HG02763 (cell line): ENCODE results near the gene CIAPIN1.

ENCODE experiments used
- ATAC-seq: cut with Tn5 transposase; IDR thresholded peaks from one replicate; pipeline ENCODE4 v1.9.1; 2021; ENCODE audit warnings: mild to moderate bottlenecking, moderate library complexity; ENCODE audit not compliant: unreplicated experiment

CIAPIN1 gene

DNA sequence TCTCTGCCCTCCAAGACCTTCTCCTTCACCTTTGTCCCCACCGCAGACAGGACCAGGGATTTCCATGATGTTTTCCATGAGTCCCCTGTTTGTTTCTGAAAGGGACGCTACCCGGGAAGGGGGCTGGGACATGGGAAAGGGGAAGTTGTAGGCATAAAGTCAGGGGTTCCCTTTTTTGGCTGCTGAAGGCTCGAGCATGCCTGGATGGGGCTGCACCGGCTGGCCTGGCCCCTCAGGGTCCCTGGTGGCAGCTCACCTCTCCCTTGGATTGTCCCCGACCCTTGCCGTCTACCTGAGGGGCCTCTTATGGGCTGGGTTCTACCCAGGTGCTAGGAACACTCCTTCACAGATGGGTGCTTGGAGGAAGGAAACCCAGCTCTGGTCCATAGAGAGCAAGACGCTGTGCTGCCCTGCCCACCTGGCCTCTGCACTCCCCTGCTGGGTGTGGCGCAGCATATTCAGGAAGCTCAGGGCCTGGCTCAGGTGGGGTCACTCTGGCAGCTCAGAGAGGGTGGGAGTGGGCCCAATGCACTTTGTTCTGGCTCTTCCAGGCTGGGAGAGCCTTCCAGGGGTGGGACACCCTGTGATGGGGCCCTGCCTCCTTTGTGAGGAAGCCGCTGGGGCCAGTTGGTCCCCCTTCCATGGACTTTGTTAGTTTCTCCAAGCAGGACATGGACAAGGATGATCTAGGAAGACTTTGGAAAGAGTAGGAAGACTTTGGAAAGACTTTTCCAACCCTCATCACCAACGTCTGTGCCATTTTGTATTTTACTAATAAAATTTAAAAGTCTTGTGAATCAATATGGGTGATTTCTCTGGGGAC lies 62.7 kb downstream of the CIAPIN1 start:
- no peak for ATAC-seq

DNA sequence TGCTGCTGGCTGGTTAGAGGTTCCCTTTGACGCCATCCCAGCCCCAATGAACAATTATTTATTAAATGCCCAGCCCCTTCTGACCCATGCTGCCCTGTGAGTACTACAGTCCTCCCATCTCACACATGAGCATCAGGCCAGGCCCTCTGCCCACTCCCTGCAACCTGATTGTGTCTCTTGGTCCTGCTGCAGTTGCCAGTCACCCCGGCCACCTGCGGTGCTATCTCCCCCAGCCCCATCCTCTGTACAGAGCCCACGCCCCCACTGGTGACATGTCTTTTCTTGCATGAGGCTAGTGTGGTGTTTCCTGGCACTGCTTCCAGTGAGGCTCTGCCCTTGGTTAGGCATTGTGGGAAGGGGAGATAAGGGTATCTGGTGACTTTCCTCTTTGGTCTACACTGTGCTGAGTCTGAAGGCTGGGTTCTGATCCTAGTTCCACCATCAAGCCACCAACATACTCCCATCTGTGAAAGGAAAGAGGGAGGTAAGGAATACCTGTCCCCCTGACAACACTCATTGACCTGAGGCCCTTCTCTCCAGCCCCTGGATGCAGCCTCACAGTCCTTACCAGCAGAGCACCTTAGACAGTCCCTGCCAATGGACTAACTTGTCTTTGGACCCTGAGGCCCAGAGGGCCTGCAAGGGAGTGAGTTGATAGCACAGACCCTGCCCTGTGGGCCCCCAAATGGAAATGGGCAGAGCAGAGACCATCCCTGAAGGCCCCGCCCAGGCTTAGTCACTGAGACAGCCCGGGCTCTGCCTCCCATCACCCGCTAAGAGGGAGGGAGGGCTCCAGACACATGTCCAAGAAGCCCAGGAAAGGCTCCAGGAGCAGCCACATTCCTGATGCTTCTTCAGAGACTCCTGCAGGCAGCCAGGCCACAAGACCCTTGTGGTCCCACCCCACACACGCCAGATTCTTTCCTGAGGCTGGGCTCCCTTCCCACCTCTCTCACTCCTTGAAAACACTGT lies 63.6 kb downstream of the CIAPIN1 start:
- no peak for ATAC-seq

DNA sequence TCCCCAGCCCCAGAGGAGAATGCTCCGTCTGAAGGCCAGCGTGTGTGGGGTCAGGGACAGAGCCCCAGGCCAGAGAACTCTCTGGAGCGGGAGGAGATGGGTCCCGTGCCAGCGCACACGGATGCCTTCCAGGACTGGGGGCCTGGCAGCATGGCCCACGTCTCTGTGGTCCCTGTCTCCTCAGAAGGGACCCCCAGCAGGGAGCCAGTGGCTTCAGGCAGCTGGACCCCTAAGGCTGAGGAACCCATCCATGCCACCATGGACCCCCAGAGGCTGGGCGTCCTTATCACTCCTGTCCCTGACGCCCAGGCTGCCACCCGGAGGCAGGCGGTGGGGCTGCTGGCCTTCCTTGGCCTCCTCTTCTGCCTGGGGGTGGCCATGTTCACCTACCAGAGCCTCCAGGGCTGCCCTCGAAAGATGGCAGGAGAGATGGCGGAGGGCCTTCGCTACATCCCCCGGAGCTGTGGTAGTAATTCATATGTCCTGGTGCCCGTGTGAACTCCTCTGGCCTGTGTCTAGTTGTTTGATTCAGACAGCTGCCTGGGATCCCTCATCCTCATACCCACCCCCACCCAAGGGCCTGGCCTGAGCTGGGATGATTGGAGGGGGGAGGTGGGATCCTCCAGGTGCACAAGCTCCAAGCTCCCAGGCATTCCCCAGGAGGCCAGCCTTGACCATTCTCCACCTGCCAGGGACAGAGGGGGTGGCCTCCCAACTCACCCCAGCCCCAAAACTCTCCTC lies 64.5 kb downstream of the CIAPIN1 start:
- ATAC-seq, result no peak

DNA sequence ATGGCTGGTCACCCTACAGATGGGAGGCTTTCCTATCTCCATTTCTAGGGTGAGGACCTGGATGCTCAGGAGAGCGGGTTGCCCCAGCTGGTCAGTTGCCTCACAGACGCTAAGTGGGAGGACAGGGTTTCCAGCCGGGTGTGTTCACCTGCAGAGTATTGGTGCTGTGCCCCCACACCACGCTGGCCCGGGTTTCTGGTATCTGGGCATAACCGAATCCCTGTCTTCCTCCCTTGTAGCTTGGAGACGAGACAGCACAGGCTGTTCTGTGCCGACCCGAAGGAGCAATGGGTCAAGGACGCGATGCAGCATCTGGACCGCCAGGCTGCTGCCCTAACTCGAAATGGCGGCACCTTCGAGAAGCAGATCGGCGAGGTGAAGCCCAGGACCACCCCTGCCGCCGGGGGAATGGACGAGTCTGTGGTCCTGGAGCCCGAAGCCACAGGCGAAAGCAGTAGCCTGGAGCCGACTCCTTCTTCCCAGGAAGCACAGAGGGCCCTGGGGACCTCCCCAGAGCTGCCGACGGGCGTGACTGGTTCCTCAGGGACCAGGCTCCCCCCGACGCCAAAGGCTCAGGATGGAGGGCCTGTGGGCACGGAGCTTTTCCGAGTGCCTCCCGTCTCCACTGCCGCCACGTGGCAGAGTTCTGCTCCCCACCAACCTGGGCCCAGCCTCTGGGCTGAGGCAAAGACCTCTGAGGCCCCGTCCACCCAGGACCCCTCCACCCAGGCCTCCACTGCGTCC lies 65.2 kb downstream of the CIAPIN1 start:
- no peak for ATAC-seq

DNA sequence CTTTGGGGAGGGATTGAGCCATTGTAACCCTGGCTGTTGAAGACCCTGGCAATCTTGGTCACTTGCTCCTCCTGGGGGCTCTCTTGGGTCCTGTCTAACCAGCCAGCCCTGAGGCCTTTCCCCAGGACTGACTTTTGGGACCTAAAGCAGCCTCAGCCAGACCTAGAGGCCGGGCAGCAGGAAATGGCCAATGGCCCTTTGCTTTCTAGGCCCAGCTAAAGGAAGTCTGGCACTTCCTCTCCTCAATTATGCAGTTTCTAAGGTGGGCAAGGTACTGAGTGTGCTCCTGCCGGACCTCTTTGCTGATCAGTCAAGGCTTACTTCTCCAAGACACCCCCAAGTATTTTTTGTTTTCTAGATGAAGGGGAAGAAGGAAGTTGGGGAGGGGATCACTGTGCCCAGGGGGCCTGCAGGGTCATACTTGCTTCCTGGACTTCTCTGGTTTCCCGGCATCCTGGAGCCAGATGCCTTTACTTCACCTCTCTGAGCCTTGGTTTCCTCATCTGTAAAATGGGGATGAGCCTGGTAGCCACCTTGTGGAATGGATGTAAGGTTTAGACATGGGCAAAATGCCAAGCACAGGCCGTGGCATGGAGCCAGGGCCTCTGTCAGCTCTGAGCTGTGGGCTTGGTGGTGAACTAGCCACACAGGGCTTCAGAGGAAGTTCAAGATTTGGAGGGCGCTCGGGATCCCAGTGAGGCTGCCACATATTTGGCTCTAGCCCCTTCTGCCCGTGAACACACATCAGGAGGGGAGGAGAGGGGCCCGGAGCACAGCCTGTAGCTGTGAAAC lies 66.3 kb downstream of the CIAPIN1 start:
- no peak for ATAC-seq

DNA sequence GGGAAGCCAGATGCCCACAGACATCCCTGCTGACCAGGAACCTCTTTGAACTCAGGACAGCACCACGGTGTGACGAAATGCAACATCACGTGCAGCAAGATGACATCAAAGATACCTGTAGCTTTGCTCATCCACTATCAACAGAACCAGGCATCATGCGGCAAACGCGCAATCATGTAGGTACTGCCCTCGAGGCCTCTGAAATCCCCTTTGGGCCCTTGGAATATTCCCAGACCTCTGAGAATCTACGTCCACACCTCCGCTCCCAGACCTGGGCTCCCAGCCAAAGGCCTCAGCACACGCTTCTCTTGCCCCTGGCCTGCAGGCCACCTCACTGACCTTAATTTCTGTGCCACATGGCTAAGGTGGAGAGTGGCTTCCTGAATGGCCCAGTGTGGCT lies 67.6 kb downstream of the CIAPIN1 start:
- no peak for ATAC-seq
